Karpas-422 (cell line): ENCODE measurements around the gene RAB13. TPM values are rescaled to one million over a fixed set of nuclear protein-coding genes. Genes with fewer than 3 reads are reported as not detected.

Experiments
- DNase-seq: peaks from one replicate; pipeline ENCODE4 v3.0.0-alpha.2; 2015
- H2AFZ ChIP-seq: fragments of 200-600 bp; sonication (generic); 2 replicates; pipeline ENCODE4 v1.6.1; 2014; ENCODE audit warnings: antibody characterized with exemption, low read length, mixed read lengths
- H3K27ac ChIP-seq: fragments of 200-600 bp; sonication (generic); 2 replicates; pipeline ENCODE4 v1.5.1; 2014; ENCODE audit warnings: mild to moderate bottlenecking, low read length, moderate library complexity
- H3K27me3 ChIP-seq: fragments of 200-600 bp; sonication (generic); 2 replicates; pipeline ENCODE4 v1.6.1; 2014; ENCODE audit warnings: low read length, mixed read lengths
- H3K36me3 ChIP-seq: fragments of 200-600 bp; sonication (generic); 2 replicates; pipeline ENCODE4 v1.6.1; 2014; ENCODE audit warnings: low read length, mixed read lengths; ENCODE audit not compliant: insufficient read depth
- H3K4me1 ChIP-seq: fragments of 200-600 bp; sonication (generic); 2 replicates; pipeline ENCODE4 v1.6.1; 2014; ENCODE audit warnings: mild to moderate bottlenecking, low read length, mixed read lengths
- H3K4me2 ChIP-seq: fragments of 200-600 bp; sonication (generic); 2 replicates; pipeline ENCODE4 v1.6.1; 2014; ENCODE audit warnings: low read length, low read depth, mild to moderate bottlenecking; ENCODE audit not compliant: poor library complexity, severe bottlenecking
- H3K4me3 ChIP-seq: fragments of 200-600 bp; sonication (generic); 2 replicates; pipeline ENCODE4 v1.5.1; 2014; ENCODE audit warnings: mild to moderate bottlenecking, antibody characterized with exemption, low read length, mixed read lengths
- H3K79me2 ChIP-seq: fragments of 200-600 bp; sonication (generic); 2 replicates; pipeline ENCODE4 v1.6.1; 2014; ENCODE audit warnings: mild to moderate bottlenecking, low read length, mixed read lengths
- H3K9ac ChIP-seq: fragments of 200-600 bp; sonication (generic); 2 replicates; pipeline ENCODE4 v1.6.0; 2014; ENCODE audit warnings: low read length
- H3K9me2 ChIP-seq: fragments of 200-600 bp; sonication (generic), shearing (Covaris generic); replicated peaks from 2 replicates; pipeline ENCODE4 v1.6.0; 2014; ENCODE audit warnings: mild to moderate bottlenecking, low read length, moderate library complexity; ENCODE audit not compliant: insufficient read depth
- H3K9me3 ChIP-seq: fragments of 300-700, 200-600 bp; sonication (generic); 2 replicates; pipeline ENCODE4 v1.6.1; 2014; ENCODE audit warnings: low read length, mixed read lengths
- H4K20me1 ChIP-seq: fragments of 200-600 bp; sonication (generic); 2 replicates; pipeline ENCODE4 v1.6.1; 2014; ENCODE audit warnings: mild to moderate bottlenecking, antibody characterized with exemption, low read length, low read depth; ENCODE audit not compliant: insufficient read depth
- total RNA-seq: library from RNA; depleted of rRNA; stranded (reverse); fragments of >200 nt; shearing (Covaris generic); gene quantifications from 2 replicates; pipeline ENCODE4 v1.2.3, GENCODE V29; 2014; ENCODE audit warnings: low replicate concordance

The RAB13 gene
- total RNA-seq, 1 experiment from 2014 or later, result 5.8 TPM

- Histone ChIP-seq H3K4me2 (peak overlapping the region; percentile 86), H3K9me2 (no peaks in the 10 kb centered on the region), H3K27me3 (no peaks in the 10 kb centered on the region), H3K36me3 (peaks cover 21% of the 10 kb centered on the region; the same call in 1 of the 2 replicates), H3K4me3 (peak overlapping the region; percentile 81), H3K9ac (peak overlapping the region; percentile 91), H3K27ac (peak overlapping the region; percentile 65), H4K20me1 (peaks cover 20% of the 10 kb centered on the region; the same call in 1 of the 2 replicates), H3K9me3 (no peaks in the 10 kb centered on the region), H3K79me2 (peaks cover 65% of the 10 kb centered on the region), H3K4me1 (peaks cover 55% of the 10 kb centered on the region), H2AFZ (peak overlapping the region; percentile 45; the same call in 1 of the 2 replicates)
- DNase-seq, result peak; percentile 82
Measured at GRCh38 chr1:153957744-153958110, 28.4 kb downstream of the RAB13 start.

GRCh38 chr1:153956997-153957715, 29.0 kb downstream of the RAB13 start:
- H3K27me3 ChIP-seq, result no peaks in the 10 kb centered on the region
- no peaks in the 10 kb centered on the region for H3K9me2 ChIP-seq
- peak overlapping the region; percentile 91 for H3K9ac ChIP-seq
- H4K20me1 ChIP-seq, result peaks cover 20% of the 10 kb centered on the region; the same call in 1 of the 2 replicates
- H3K4me2 ChIP-seq, result peak overlapping the region; percentile 86
- peaks cover 50% of the 10 kb centered on the region for H3K4me1 ChIP-seq
- H3K36me3 ChIP-seq, result peaks cover 21% of the 10 kb centered on the region; the same call in 1 of the 2 replicates
- peak overlapping the region; percentile 65 for H3K27ac ChIP-seq
- H2AFZ ChIP-seq, result no peak overlapping the region; the same call in 1 of the 2 replicates
- H3K4me3 ChIP-seq, result peak overlapping the region; percentile 81
- no peaks in the 10 kb centered on the region for H3K9me3 ChIP-seq
- peaks cover 60% of the 10 kb centered on the region for H3K79me2 ChIP-seq
- DNase-seq, result peak; percentile 48

DNA sequence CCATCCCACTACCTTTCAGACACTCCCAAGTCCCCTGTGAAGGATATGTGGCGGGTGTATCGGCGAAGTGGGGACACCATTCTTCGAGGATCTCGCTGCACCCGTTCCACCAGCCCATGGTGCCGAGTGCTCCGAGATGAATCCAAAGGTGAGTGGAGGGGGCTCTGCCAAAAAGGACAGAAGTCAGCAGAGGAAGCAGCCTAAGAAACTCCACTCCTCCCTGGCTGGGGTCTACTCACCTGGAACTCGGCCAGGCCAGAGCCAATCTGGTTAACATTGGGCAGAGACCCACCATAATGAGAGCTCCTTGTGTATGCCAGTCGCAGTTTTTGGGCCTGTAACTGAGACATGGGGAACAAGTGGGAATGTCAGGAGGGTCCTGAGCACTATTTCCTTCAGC, 31.3 kb downstream of the RAB13 start:
- no peak overlapping the region for H3K27ac ChIP-seq
- peaks cover 50% of the 10 kb centered on the region for H3K79me2 ChIP-seq
- H3K9me3 ChIP-seq, result no peaks in the 10 kb centered on the region
- peaks cover 31% of the 10 kb centered on the region for H3K4me1 ChIP-seq
- no peak overlapping the region for H2AFZ ChIP-seq
- H3K4me3 ChIP-seq, result no peak overlapping the region
- peaks cover 20% of the 10 kb centered on the region; the same call in 1 of the 2 replicates for H4K20me1 ChIP-seq
- peaks cover 21% of the 10 kb centered on the region; the same call in 1 of the 2 replicates for H3K36me3 ChIP-seq
- DNase-seq, result no peak
- H3K9me2 ChIP-seq, result no peaks in the 10 kb centered on the region
- H3K9ac ChIP-seq, result no peak overlapping the region
- no peak overlapping the region for H3K4me2 ChIP-seq
- no peaks in the 10 kb centered on the region for H3K27me3 ChIP-seq

- no peak overlapping the region for H3K4me3 ChIP-seq
- H3K79me2 ChIP-seq, result peaks cover 50% of the 10 kb centered on the region
- H2AFZ ChIP-seq, result no peak overlapping the region
- peaks cover 22% of the 10 kb centered on the region for H3K4me1 ChIP-seq
- peaks cover 20% of the 10 kb centered on the region; the same call in 1 of the 2 replicates for H4K20me1 ChIP-seq
- H3K27ac ChIP-seq, result no peak overlapping the region
- no peak overlapping the region for H3K4me2 ChIP-seq
- H3K36me3 ChIP-seq, result peaks cover 21% of the 10 kb centered on the region; the same call in 1 of the 2 replicates
- H3K27me3 ChIP-seq, result no peaks in the 10 kb centered on the region
- no peak for DNase-seq
- no peak overlapping the region for H3K9ac ChIP-seq
- no peaks in the 10 kb centered on the region for H3K9me3 ChIP-seq
- H3K9me2 ChIP-seq, result no peaks in the 10 kb centered on the region
Measured at GRCh38 chr1:153953859-153954365, 32.2 kb downstream of the RAB13 start.

- H3K79me2 ChIP-seq, result peaks cover 34% of the 10 kb centered on the region
- H4K20me1 ChIP-seq, result peaks cover 12% of the 10 kb centered on the region; the same call in 1 of the 2 replicates
Measured at GRCh38 chr1:153951801-153952200, 34.3 kb downstream of the RAB13 start.

GRCh38 chr1:153951183-153951582, 35.0 kb downstream of the RAB13 start:
- Histone ChIP-seq H3K9me2 (no peaks in the 10 kb centered on the region), H3K4me2 (no peak overlapping the region), H4K20me1 (peaks cover 6% of the 10 kb centered on the region; the same call in 1 of the 2 replicates), H3K9me3 (no peaks in the 10 kb centered on the region), H2AFZ (no peak overlapping the region), H3K36me3 (peaks cover 21% of the 10 kb centered on the region; the same call in 1 of the 2 replicates), H3K4me1 (peaks cover 26% of the 10 kb centered on the region), H3K4me3 (no peak overlapping the region), H3K27ac (no peak overlapping the region), H3K79me2 (peaks cover 28% of the 10 kb centered on the region), H3K9ac (no peak overlapping the region), H3K27me3 (no peaks in the 10 kb centered on the region)
- no peak for DNase-seq

More at GRCh38 chr1:153951801-153952200, 34.3 kb downstream of the RAB13 start:
- peaks cover 30% of the 10 kb centered on the region for H3K4me1 ChIP-seq
- no peaks in the 10 kb centered on the region for H3K27me3 ChIP-seq
- no peak overlapping the region for H3K4me2 ChIP-seq
- H3K36me3 ChIP-seq, result peaks cover 21% of the 10 kb centered on the region; the same call in 1 of the 2 replicates
- DNase-seq, result no peak
- no peaks in the 10 kb centered on the region for H3K9me2 ChIP-seq
- no peak overlapping the region for H3K4me3 ChIP-seq
- H3K27ac ChIP-seq, result no peak overlapping the region
- no peak overlapping the region for H2AFZ ChIP-seq
- H3K9ac ChIP-seq, result no peak overlapping the region
- H3K9me3 ChIP-seq, result no peaks in the 10 kb centered on the region

GRCh38 chr1:153946622-153947241, 39.4 kb downstream of the RAB13 start, which contains the start of gene DENND4B:
Gene DENND4B, minus strand, starts transcription at chr1:153946718. Its CDS starts 2,344 bp downstream, at chr1:153944374.
- peaks cover 15% of the 10 kb centered on the region for H3K36me3 ChIP-seq
- peak; percentile 93 for DNase-seq
- peaks cover 37% of the 10 kb centered on the region for H3K4me1 ChIP-seq
- H3K27ac ChIP-seq, result peak within 1 kb of the TSS; percentile 96
- peak within 1 kb of the TSS; percentile 78 for H3K4me3 ChIP-seq
- H2AFZ ChIP-seq, result no peak within 1 kb of the TSS
- H3K9me3 ChIP-seq, result no peaks in the 10 kb centered on the region
- H3K9ac ChIP-seq, result peak within 1 kb of the TSS; percentile 94
- peak within 1 kb of the TSS; percentile 98 for H3K4me2 ChIP-seq
- no peaks in the 10 kb centered on the region for H4K20me1 ChIP-seq
- no peaks in the 10 kb centered on the region for H3K27me3 ChIP-seq
- no peaks in the 10 kb centered on the region for H3K9me2 ChIP-seq
- peaks cover 32% of the 10 kb centered on the region for H3K79me2 ChIP-seq
